Testis (tissue), 2 donors: ENCODE results near the gene GLCCI1.

ENCODE experiments used
- CTCF ChIP-seq, 3 experiments: fragments of 450-650 bp in 2 of 3; fragments of 200-600 bp in 1 of 3; sonication (generic) in 1 of 3; IDR thresholded peaks; one replicate each; pipeline ENCODE4 v1.5.1; 2016 to 2019; ENCODE audit warnings: antibody characterized with exemption in 3 of 3, mild to moderate bottlenecking in 2 of 3, moderate library complexity in 1 of 3
- POLR2A ChIP-seq: fragments of 450-650 bp; IDR thresholded peaks from one replicate; pipeline ENCODE4 v1.6.1; 2017; ENCODE audit warnings: antibody characterized with exemption, mild to moderate bottlenecking, moderate library complexity

- TF ChIP-seq CTCF (IDR thresholded peaks at IDR 0.05) (no peak), POLR2A (no peak)
These were observed 2.9 kb downstream of the GLCCI1 start for GRCh38 chr7:7971308-7972040.
